Measurements from ENCODE around the gene CFAP251.

Gene CFAP251

DNA sequence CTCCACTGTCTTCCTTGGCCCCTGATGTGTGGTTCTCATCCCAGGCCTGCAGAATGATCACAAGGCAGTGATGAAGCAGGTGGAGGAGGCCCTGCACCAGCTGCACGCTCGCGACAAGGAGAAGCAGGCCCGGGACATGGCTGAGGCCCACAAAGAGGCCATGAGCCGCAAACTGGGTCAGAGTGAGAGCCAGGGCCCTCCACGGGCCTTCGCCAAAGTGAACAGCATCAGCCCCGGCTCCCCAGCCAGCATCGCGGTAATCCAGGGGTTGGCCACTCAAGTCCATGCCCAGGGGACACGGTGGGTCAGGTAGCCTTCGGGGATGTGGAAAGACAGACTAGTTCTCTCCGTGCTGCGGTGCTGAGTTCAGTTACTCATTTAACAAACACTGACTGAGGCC lies 18.8 kb upstream of the CFAP251 start:
- Histone ChIP-seq H3K27me3 (no peaks in the 10 kb centered on the region), H3K4me3 (ENCODE audit: low read depth, low read length) (no peak overlapping the region), H3K9me3 (no peaks in the 10 kb centered on the region), H3K4me1 (no peaks in the 10 kb centered on the region), H3K36me3 (peaks cover 47% of the 10 kb centered on the region)
- no peak for DNase-seq
- TF ChIP-seq, protein P1, sequence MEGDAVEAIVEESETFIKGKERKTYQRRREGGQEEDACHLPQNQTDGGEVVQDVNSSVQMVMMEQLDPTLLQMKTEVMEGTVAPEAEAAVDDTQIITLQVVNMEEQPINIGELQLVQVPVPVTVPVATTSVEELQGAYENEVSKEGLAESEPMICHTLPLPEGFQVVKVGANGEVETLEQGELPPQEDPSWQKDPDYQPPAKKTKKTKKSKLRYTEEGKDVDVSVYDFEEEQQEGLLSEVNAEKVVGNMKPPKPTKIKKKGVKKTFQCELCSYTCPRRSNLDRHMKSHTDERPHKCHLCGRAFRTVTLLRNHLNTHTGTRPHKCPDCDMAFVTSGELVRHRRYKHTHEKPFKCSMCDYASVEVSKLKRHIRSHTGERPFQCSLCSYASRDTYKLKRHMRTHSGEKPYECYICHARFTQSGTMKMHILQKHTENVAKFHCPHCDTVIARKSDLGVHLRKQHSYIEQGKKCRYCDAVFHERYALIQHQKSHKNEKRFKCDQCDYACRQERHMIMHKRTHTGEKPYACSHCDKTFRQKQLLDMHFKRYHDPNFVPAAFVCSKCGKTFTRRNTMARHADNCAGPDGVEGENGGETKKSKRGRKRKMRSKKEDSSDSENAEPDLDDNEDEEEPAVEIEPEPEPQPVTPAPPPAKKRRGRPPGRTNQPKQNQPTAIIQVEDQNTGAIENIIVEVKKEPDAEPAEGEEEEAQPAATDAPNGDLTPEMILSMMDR (IDR thresholded peaks at IDR 0.05; ENCODE audit: low read depth, low read length): no peak

DNA sequence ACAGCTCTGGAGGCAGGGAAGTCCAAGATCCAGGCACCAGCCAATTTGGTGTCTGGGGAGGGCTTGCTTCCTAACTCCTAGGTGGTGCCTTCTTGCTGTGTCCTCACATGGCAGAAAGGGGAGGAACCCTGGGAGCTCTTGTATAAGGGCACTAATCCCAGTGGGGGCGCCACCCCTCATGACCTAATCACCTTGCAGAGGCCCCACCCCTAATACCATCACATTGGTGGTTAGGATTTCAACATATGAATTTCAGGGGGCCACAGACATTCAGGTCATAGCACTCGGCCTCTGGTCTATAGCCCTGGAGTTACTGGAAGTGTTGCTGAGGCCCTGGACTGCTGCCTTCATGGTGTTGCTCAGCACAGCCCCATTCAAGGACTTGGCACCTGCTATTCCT lies 15.2 kb upstream of the CFAP251 start:
- peaks cover 35% of the 10 kb centered on the region for H3K36me3 ChIP-seq
- H3K4me3 ChIP-seq (ENCODE audit: low read depth, low read length): no peak overlapping the region
- H3K27me3 ChIP-seq: no peaks in the 10 kb centered on the region
- no peaks in the 10 kb centered on the region for H3K4me1 ChIP-seq
- H3K9me3 ChIP-seq: no peaks in the 10 kb centered on the region
- no peak for DNase-seq
- TF ChIP-seq, protein P1 (IDR thresholded peaks at IDR 0.05; ENCODE audit: low read depth, low read length): no peak

GRCh38 chr12:121905746-121906145 lies 12.6 kb upstream of the CFAP251 start:
- TF ChIP-seq, protein P1 (IDR thresholded peaks at IDR 0.05; ENCODE audit: low read depth, low read length): no peak
- no peaks in the 10 kb centered on the region for H3K4me1 ChIP-seq
- DNase-seq: no peak
- H3K27me3 ChIP-seq: no peaks in the 10 kb centered on the region
- H3K36me3 ChIP-seq: peaks cover 26% of the 10 kb centered on the region
- no peaks in the 10 kb centered on the region for H3K9me3 ChIP-seq
- no peak overlapping the region for H3K4me3 ChIP-seq (ENCODE audit: low read depth, low read length)

DNA sequence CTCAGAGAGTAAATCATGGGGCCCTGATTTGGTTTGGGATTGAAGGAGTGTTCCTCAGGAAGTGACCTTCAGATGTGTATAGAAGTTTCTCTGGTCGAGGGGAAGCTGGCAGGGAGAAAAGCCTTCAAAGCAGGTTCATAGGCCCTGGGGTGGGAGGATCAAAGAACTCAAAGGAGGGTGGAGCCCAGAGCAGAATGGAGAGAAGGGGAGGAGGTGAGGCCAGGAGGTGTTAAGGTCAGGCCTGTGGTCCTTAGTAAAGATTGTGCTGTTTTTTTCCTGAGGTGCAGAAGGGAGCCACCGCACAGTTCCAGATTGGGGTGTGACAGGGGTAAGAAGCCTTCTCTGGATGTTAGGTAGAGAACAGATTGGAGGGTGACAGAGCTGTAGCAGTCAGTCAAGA lies 9.7 kb upstream of the CFAP251 start:
- Histone ChIP-seq H3K36me3 (peaks cover 19% of the 10 kb centered on the region), H3K4me3 (ENCODE audit: low read depth, low read length) (no peak overlapping the region), H3K9me3 (no peaks in the 10 kb centered on the region), H3K4me1 (no peaks in the 10 kb centered on the region), H3K27me3 (no peaks in the 10 kb centered on the region)
- TF ChIP-seq, protein P1 (IDR thresholded peaks at IDR 0.05; ENCODE audit: low read depth, low read length): no peak
- no peak for DNase-seq

GRCh38 chr12:121911824-121912585 lies 6.4 kb upstream of the CFAP251 start:
- Histone ChIP-seq H3K36me3 (peaks cover 12% of the 10 kb centered on the region), H3K9me3 (no peaks in the 10 kb centered on the region), H3K4me3 (ENCODE audit: low read depth, low read length) (no peak overlapping the region), H3K4me1 (no peaks in the 10 kb centered on the region), H3K27me3 (no peaks in the 10 kb centered on the region)
- TF ChIP-seq, protein P1 (IDR thresholded peaks at IDR 0.05; ENCODE audit: low read depth, low read length): no peak
- DNase-seq: no peak

DNA sequence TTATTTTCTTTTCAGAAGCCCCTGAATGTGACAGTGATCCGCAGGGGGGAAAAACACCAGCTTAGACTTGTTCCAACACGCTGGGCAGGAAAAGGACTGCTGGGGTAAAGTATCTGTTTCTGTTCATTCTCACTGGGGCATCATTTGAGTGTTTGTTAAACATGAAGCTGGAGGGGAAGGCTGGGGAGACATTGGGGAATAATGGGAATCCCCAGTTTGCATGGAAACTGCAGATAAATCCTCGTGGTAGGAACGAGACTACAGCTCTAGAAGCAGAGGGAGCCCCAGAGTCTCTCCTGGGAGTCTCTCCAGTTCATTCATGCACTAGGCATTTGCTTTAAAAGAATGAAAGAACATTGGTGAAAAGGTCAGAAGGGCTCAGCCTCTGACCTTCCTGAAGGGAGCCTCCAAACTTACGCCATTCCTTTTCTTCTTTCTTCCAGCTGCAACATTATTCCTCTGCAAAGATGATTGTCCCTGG lies 2.5 kb upstream of the CFAP251 start:
- H3K4me3 ChIP-seq (ENCODE audit: low read depth, low read length): no peak overlapping the region
- no peak for DNase-seq
- H3K9me3 ChIP-seq: no peaks in the 10 kb centered on the region
- no peaks in the 10 kb centered on the region for H3K27me3 ChIP-seq
- no peaks in the 10 kb centered on the region for H3K4me1 ChIP-seq
- TF ChIP-seq, protein P1 (IDR thresholded peaks at IDR 0.05; ENCODE audit: low read depth, low read length): no peak
- peaks cover 14% of the 10 kb centered on the region for H3K36me3 ChIP-seq
